Panc1 (cell line): ENCODE results near the gene HPCAL4. TPM values are rescaled to one million over a fixed set of nuclear protein-coding genes. Genes with fewer than 3 reads are reported as not detected.
A peak's percentile ranks its signal among the peaks of the same experiment; 100 is the strongest.

ENCODE experiments used
- ATAC-seq: fragments of 200-7000 bp; cut with Tn5 transposase; 2 replicates; pipeline ENCODE4 v1.9.1; 2020; ENCODE audit warnings: mild to moderate bottlenecking, moderate library complexity
- BruUV-seq: library from RNA; stranded (reverse); fragments of 400-500 nt; replicated peaks from 2 replicates; lab custom pipeline; 2021; lab: Mats Ljungman, UMichigan
- CTCF ChIA-PET: fragments of 300-600 bp; sonication (Branson Sonifier 250); formaldehyde crosslinking; loops from one replicate; lab custom pipeline; 2022; ENCODE audit warnings: antibody characterized with exemption; lab: Charles Lee
- POLR2A ChIA-PET: fragments of 300-600 bp; sonication (Branson Sonifier 250); formaldehyde crosslinking; loops from one replicate; lab custom pipeline; 2022; ENCODE audit warnings: antibody characterized with exemption; lab: Charles Lee
- DNase-seq: peaks from one replicate; pipeline ENCODE4 v3.0.0-alpha.2; 2010; ENCODE audit warnings: low read depth, low spot score
- H3K27ac ChIP-seq: 2 replicates; pipeline ENCODE4 v1.5.1; 2011; ENCODE audit warnings: mild to moderate bottlenecking, low read length, inconsistent platforms
- H3K27me3 ChIP-seq: fragments of 200-500 bp; sonication (Bioruptor generic); 2 replicates; pipeline ENCODE4 v1.6.0; 2014; ENCODE audit warnings: low read length, inconsistent platforms; ENCODE audit not compliant: control insufficient read depth, insufficient read depth
- H3K36me3 ChIP-seq: fragments of 200-500 bp; sonication (Bioruptor generic); 2 replicates; pipeline ENCODE4 v1.5.1; 2014; ENCODE audit warnings: inconsistent platforms, mild to moderate bottlenecking, low read length, moderate library complexity; ENCODE audit not compliant: control insufficient read depth, insufficient read depth
- H3K4me1 ChIP-seq: 2 replicates; pipeline ENCODE4 v1.5.1; 2011; ENCODE audit warnings: inconsistent platforms, mild to moderate bottlenecking, low read length, moderate library complexity; ENCODE audit not compliant: control insufficient read depth, insufficient read depth
- H3K4me3 ChIP-seq, 2 experiments: 2 replicates each; pipeline ENCODE4 v1.5.1; 2011 to 2012; ENCODE audit warnings: low read depth in 2 of 2, low read length in 2 of 2, mild to moderate bottlenecking in 2 of 2, inconsistent platforms in 1 of 2, moderate library complexity in 1 of 2
- H3K9me3 ChIP-seq: fragments of 200-500 bp; sonication (Bioruptor generic); 2 replicates; pipeline ENCODE4 v1.5.1; 2014; ENCODE audit warnings: low read depth, mild to moderate bottlenecking, inconsistent platforms, low read length, moderate library complexity; ENCODE audit not compliant: control insufficient read depth, insufficient read depth
- CTCF ChIP-seq: fragments of 450-650 bp; IDR thresholded peaks from 2 replicates; pipeline ENCODE4 v1.5.1; 2017; ENCODE audit warnings: mild to moderate bottlenecking
- POLR2AphosphoS5 ChIP-seq: IDR thresholded peaks from 2 replicates; pipeline ENCODE4 v1.6.1; 2012; ENCODE audit warnings: mild to moderate bottlenecking, low read depth, low read length, moderate library complexity
- REST ChIP-seq, 2 experiments: IDR thresholded peaks; 2 replicates each; pipeline ENCODE4 v1.6.1; 2011 to 2012; ENCODE audit warnings: low read depth in 2 of 2, control low read depth in 1 of 2, low read length in 1 of 2, mild to moderate bottlenecking in 1 of 2, moderate library complexity in 1 of 2; ENCODE audit not compliant: insufficient read depth in 1 of 2
- SIN3A ChIP-seq: IDR thresholded peaks from 2 replicates; pipeline ENCODE4 v1.6.1; 2012; ENCODE audit warnings: low read depth, mild to moderate bottlenecking, low read length, moderate library complexity, borderline replicate concordance; ENCODE audit not compliant: insufficient read depth
- TCF7L2 ChIP-seq: IDR thresholded peaks from 2 replicates; pipeline ENCODE4 v1.6.1; 2011; ENCODE audit warnings: mild to moderate bottlenecking, low read depth, low read length, inconsistent platforms
- in situ Hi-C: cut with HindIII; loops from 2 replicates; pipeline ENCODE4 v1.10.0; 2016; ENCODE audit warnings: low sequenced_read_pairs, low pct_unique_long_range_greater_than_20kb
- intact Hi-C: fragments of 100-400 bp; cut with micrococcal nuclease; formaldehyde crosslinking; loops from one replicate; pipeline ENCODE4 v1.10.0; 2022; ENCODE audit not compliant: unreplicated experiment
- total RNA-seq: library from RNA; stranded (reverse); gene quantifications from one replicate; pipeline ENCODE4 v1.2.1, GENCODE V29; 2021; ENCODE audit not compliant: unreplicated experiment

Gene HPCAL4
- total RNA-seq, 1 experiment from 2014 or later: 0.21 TPM

GRCh38 chr1:39721664-39722063 is 30.4 kb upstream of the HPCAL4 start:
- Histone ChIP-seq H3K36me3 (no peaks in the 10 kb centered on the region), H3K4me3 (no peak overlapping the region), H3K27ac (no peak overlapping the region), H3K4me1 (no peaks in the 10 kb centered on the region), H3K9me3 (no peaks in the 10 kb centered on the region), H3K27me3 (peaks cover 5% of the 10 kb centered on the region; the same call in 1 of the 2 replicates)
- CTCF ChIA-PET: no interaction called here
- intact Hi-C loops (loop anchor here (5.0 kb wide), 1 partner anchor 124 kb away; no protein-coding TSS in a partner anchor), in situ Hi-C loops (no loop called here)
- no TSS peak for BruUV-seq
- TF ChIP-seq TCF7L2 (no peak), SIN3A (no peak), CTCF (no peak), POLR2AphosphoS5 (no peak), REST (IDR thresholded peaks at IDR 0.05; ENCODE audit: insufficient read depth in 1 of 2, low read depth in 2 of 2, low read length in 1 of 2) (no peak)
- POLR2A ChIA-PET: interaction anchor here (1.0 kb wide), 1 partner anchor 146 kb away, joined by 3 read pairs; no protein-coding TSS in a partner anchor
- DNase-seq: no peak
- peak; percentile 71; the same call in 1 of the 2 replicates for ATAC-seq

- in situ Hi-C loops: no loop called here
- POLR2A ChIA-PET: no interaction called here
Measured at GRCh38 chr1:39720094-39720999, 29.1 kb upstream of the HPCAL4 start.

More at GRCh38 chr1:39720094-39720999, 29.1 kb upstream of the HPCAL4 start:
- Histone ChIP-seq H3K27me3 (peaks cover 2% of the 10 kb centered on the region; the same call in 1 of the 2 replicates), H3K27ac (no peak overlapping the region), H3K9me3 (no peaks in the 10 kb centered on the region), H3K36me3 (no peaks in the 10 kb centered on the region), H3K4me3 (no peak overlapping the region), H3K4me1 (no peaks in the 10 kb centered on the region)
- BruUV-seq: no TSS peak
- CTCF ChIA-PET: interaction anchor here (0.7 to 1.5 kb wide), 9 partner anchors 21 to 241 kb away, joined by 3 to 8 read pairs (median 5); no protein-coding TSS in a partner anchor
- peak; percentile 61 for DNase-seq
- ATAC-seq: peak; percentile 83
- intact Hi-C loops: loop anchor here (5.0 kb wide), 1 partner anchor 123 kb away; no protein-coding TSS in a partner anchor
- TF ChIP-seq CTCF: peak; percentile 74
- TF ChIP-seq REST (IDR thresholded peaks at IDR 0.05; ENCODE audit: insufficient read depth in 1 of 2, low read depth in 2 of 2, low read length in 1 of 2): no peak
